Fibroblast of lung (primary cell): ENCODE measurements around the gene RIPOR3. TPM values are rescaled to one million over a fixed set of nuclear protein-coding genes. Genes with fewer than 3 reads are reported as not detected.
"Not testable (repeated sequence)": the region's sequence is repeated elsewhere in the genome, so short reads cannot be mapped to it uniquely, and the experiment has no call there.

Experiments
- DNase-seq, 2 donors: peaks; one replicate each; pipeline versions ENCODE4 v3.0.0 to v3.0.0-alpha.2; 2010; ENCODE audit warnings: low read depth in 2 of 2
- H2AFZ ChIP-seq: 2 replicates; pipeline ENCODE4 v1.5.1; 2012; ENCODE audit warnings: low read length, control low read depth, inconsistent platforms
- H3K27ac ChIP-seq: 2 replicates; pipeline ENCODE4 v1.5.1; 2011; ENCODE audit warnings: low read length, control low read depth; ENCODE audit not compliant: insufficient read depth
- H3K27me3 ChIP-seq: 2 replicates; pipeline ENCODE4 v1.5.1; 2011; ENCODE audit warnings: mild to moderate bottlenecking, low read length; ENCODE audit not compliant: control insufficient read depth, insufficient read depth
- H3K36me3 ChIP-seq: 2 replicates; pipeline ENCODE4 v1.5.1; 2011; ENCODE audit warnings: low read length; ENCODE audit not compliant: control insufficient read depth, insufficient read depth
- H3K4me1 ChIP-seq: 2 replicates; pipeline ENCODE4 v1.5.1; 2011; ENCODE audit warnings: low read length; ENCODE audit not compliant: control insufficient read depth, insufficient read depth; ENCODE audit errors: extremely low read depth
- H3K4me2 ChIP-seq: 2 replicates; pipeline ENCODE4 v1.5.1; 2011; ENCODE audit warnings: low read length, control low read depth; ENCODE audit not compliant: insufficient read depth; ENCODE audit errors: extremely low read depth
- H3K4me3 ChIP-seq, 4 experiments: fragments of 200-600 bp in 1 of 4; sonication (generic) in 1 of 4; replicated peaks in 1 of 4; 2 replicates each; pipeline ENCODE4 v1.5.1; 2011 to 2016; ENCODE audit warnings: low read length in 4 of 4, low read depth in 3 of 4, mild to moderate bottlenecking in 3 of 4, control low read depth in 2 of 4, inconsistent platforms in 1 of 4, mixed read lengths in 1 of 4; ENCODE audit not compliant: insufficient read depth in 1 of 4; ENCODE audit errors: control extremely low read depth in 1 of 4
- H3K79me2 ChIP-seq: 2 replicates; pipeline ENCODE4 v1.5.1; 2012; ENCODE audit warnings: mild to moderate bottlenecking, low read length, inconsistent platforms; ENCODE audit not compliant: control insufficient read depth, insufficient read depth
- H3K9ac ChIP-seq: 2 replicates; pipeline ENCODE4 v1.5.1; 2011; ENCODE audit warnings: mild to moderate bottlenecking, low read length, control low read depth; ENCODE audit not compliant: insufficient read depth
- H3K9me3 ChIP-seq: 2 replicates; pipeline ENCODE4 v1.5.1; 2012; ENCODE audit warnings: low read depth, low read length; ENCODE audit not compliant: control insufficient read depth, insufficient read depth
- H4K20me1 ChIP-seq: 2 replicates; pipeline ENCODE4 v1.5.1; 2011; ENCODE audit warnings: low read length; ENCODE audit not compliant: control insufficient read depth, insufficient read depth; ENCODE audit errors: extremely low read depth
- CTCF ChIP-seq, 2 donors: IDR thresholded peaks in 1 of 2; conservative IDR thresholded peaks in 1 of 2; 1 replicate in 1 of 2; 2 replicates in 1 of 2; pipeline ENCODE4 v1.5.1; 2011 to 2012; ENCODE audit warnings: low read length in 2 of 2, control low read depth in 1 of 2, inconsistent platforms in 1 of 2, low read depth in 1 of 2, mild to moderate bottlenecking in 1 of 2
- EZH2 ChIP-seq: IDR thresholded peaks from 2 replicates; pipeline ENCODE4 v1.5.1; 2012; ENCODE audit warnings: low read length, control low read depth, mild to moderate bottlenecking; ENCODE audit errors: missing control alignments
- polyA plus RNA-seq, 2 donors: library from polyadenylated mRNA; depleted of rRNA in 1 of 2; stranded (reverse) in 1 of 2; unstranded in 1 of 2; fragments of >200 nt; gene quantifications; 2 replicates each; pipeline ENCODE4 v1.2.1, GENCODE V29; 2011 to 2012; ENCODE audit warnings: missing spikeins in 1 of 2
- total RNA-seq: library from RNA; depleted of rRNA; stranded (reverse); fragments of >200 nt; gene quantifications from 2 replicates; pipeline ENCODE4 v1.2.1, GENCODE V29; 2014

The RIPOR3 gene
- total and polyA plus RNA-seq, 2 donors (not counting 1 experiment from before 2014, with no cell fraction given), result 2.0 to 4.1 TPM

GRCh38 chr20:50601511-50602431, 89.6 kb downstream of the RIPOR3 start:
- DNase-seq, result no peak
- TF ChIP-seq CTCF (conservative IDR thresholded peaks at IDR 0.05 in 1 of 2, IDR thresholded peaks at IDR 0.05 in 1 of 2; ENCODE audit: low read depth in 1 of 2, low read length in 2 of 2), result no peak
- TF ChIP-seq EZH2, result no peak

GRCh38 chr20:50600281-50600895, 91.0 kb downstream of the RIPOR3 start:
- Histone ChIP-seq H3K27ac (no peak overlapping the region), H3K27me3 (no peaks in the 10 kb centered on the region), H2AFZ (no peak overlapping the region), H3K4me1 (no peaks in the 10 kb centered on the region), H3K36me3 (no peaks in the 10 kb centered on the region), H3K9me3 (no peaks in the 10 kb centered on the region), H3K4me3 (no peak overlapping the region), H3K79me2 (no peaks in the 10 kb centered on the region), H3K4me2 (no peak overlapping the region), H4K20me1 (no peaks in the 10 kb centered on the region), H3K9ac (no peak overlapping the region)
- no peak for DNase-seq
- TF ChIP-seq EZH2, result no peak
- no peak for TF ChIP-seq CTCF (conservative IDR thresholded peaks at IDR 0.05 in 1 of 2, IDR thresholded peaks at IDR 0.05 in 1 of 2; ENCODE audit: low read depth in 1 of 2, low read length in 2 of 2)

More at GRCh38 chr20:50601511-50602431, 89.6 kb downstream of the RIPOR3 start:
- Histone ChIP-seq H3K27ac (no peak overlapping the region), H3K4me2 (no peak overlapping the region), H3K36me3 (no peaks in the 10 kb centered on the region), H4K20me1 (no peaks in the 10 kb centered on the region), H3K9me3 (no peaks in the 10 kb centered on the region), H3K79me2 (no peaks in the 10 kb centered on the region), H3K4me3 (no peak overlapping the region), H2AFZ (no peak overlapping the region), H3K27me3 (no peaks in the 10 kb centered on the region), H3K4me1 (no peaks in the 10 kb centered on the region), H3K9ac (no peak overlapping the region)

DNA sequence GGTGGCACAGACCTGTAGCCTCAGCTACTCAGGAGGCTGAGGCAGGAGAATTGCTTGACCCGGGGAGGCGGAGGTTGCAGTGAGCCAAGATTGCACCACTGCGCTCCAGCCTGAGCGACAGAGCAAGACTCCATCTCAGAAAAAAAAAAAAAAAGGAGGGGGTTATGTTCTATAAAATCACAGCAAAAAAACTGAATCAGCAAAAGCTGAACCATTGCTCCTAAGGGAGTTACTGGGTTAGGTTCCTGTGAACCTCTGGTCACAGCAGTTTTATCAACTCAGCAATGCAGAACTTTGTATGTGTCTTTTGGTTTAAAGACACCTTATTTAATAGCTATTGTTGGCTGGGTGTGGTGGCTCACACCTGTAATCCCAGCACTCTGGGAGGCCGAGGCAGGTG, 92.6 kb downstream of the RIPOR3 start:
- not testable (repeated sequence) for H3K4me2 ChIP-seq, H4K20me1 ChIP-seq, H3K4me3 ChIP-seq, DNase-seq, H3K9me3 ChIP-seq, H2AFZ ChIP-seq, H3K9ac ChIP-seq, H3K36me3 ChIP-seq, H3K27ac ChIP-seq, H3K79me2 ChIP-seq, H3K4me1 ChIP-seq, H3K27me3 ChIP-seq
